Erythroblast (primary cell): ENCODE data around the gene TAS2R1.

Experiments used
- GATA1 ChIP-seq: IDR thresholded peaks from 2 replicates; pipeline ENCODE4 v1.6.1; 2011; ENCODE audit warnings: low read depth, mild to moderate bottlenecking, control low read depth, low read length, moderate library complexity
- POLR2A ChIP-seq: IDR thresholded peaks from 2 replicates; pipeline ENCODE4 v1.6.1; 2011; ENCODE audit warnings: mild to moderate bottlenecking, low read length

- TF ChIP-seq POLR2A (no peak), GATA1 (no peak)
Measured at GRCh38 chr5:9625731-9626130, 4.4 kb downstream of the TAS2R1 start.
